ENCODE measurements around the gene ZBTB45.

The ZBTB45 gene

DNA sequence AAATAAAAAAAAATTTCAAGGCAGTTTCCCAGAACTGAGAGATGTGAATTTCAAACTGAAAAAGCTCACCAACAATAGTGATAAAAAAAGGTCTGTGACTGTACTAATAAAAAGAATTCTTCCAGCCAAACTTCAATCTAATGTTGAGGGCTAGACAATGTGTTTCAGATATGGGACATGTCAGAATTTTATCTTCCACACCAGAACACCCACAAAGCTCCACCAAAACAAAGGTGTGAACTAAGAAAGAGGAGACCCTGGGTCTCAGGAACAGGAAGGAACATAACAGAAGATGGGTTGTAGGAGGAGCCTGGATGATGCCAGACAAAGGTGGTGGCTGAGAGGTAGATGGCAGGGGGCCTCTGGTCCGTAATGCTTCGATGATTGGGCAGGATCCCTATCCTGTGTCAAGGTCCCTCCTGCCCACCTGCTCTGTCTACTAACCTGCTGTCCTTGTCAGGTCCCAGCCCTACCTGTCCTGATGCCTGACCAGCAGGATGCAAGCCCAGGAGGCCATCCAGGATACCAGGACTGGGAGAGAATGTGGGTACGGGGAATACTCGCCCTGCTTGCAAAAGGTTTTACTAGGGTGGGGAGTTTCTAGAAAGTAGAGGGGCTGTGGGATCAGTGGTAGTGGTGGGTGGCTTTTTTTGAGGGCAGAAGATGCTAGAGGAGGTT, 49.0 kb upstream of the ZBTB45 start:
- Histone ChIP-seq H3K27ac (ENCODE audit: extremely low read depth, low read depth, low read length) (no peak overlapping the region; the same call in 1 of the 2 replicates), H3K9me3 (ENCODE audit: control insufficient read depth, insufficient read depth, low read depth, low read length) (no peaks in the 10 kb centered on the region), H3K4me3 (ENCODE audit: low read depth, low read length) (no peak overlapping the region), H3K36me3 (ENCODE audit: control insufficient read depth in 2 of 2, insufficient read depth in 1 of 2, low read length in 2 of 2) (peaks cover 7 to 40% of the 10 kb centered on the region in 2 experiments; a peak in 2 of 3 replicates), H3K4me1 (ENCODE audit: control insufficient read depth, insufficient read depth, low read length) (no peaks in the 10 kb centered on the region)
- CTCF ChIA-PET, result interaction anchor here (0.8 to 1.3 kb wide), 3 partner anchors 12 to 50 kb away, joined by 3 to 4 read pairs (median 4); no protein-coding TSS in a partner anchor
- no peak for TF ChIP-seq KLF1 (tag by site-specific recombination; IDR thresholded peaks at IDR 0.05)
- TF ChIP-seq ZXDB (tag by site-specific recombination; IDR thresholded peaks at IDR 0.05), result no peak
- TF ChIP-seq ZNF24 (tag by site-specific recombination; IDR thresholded peaks at IDR 0.05), result no peak
- no peak for TF ChIP-seq ZNF140 (tag by site-specific recombination; IDR thresholded peaks at IDR 0.05)
- no peak for TF ChIP-seq YY1 (tag by site-specific recombination; IDR thresholded peaks at IDR 0.05)
- TF ChIP-seq HOXA7 (CRISPR knock-in tag; IDR thresholded peaks at IDR 0.05; ENCODE audit: borderline replicate concordance), result no peak
- TF ChIP-seq ZFHX2 (tag by site-specific recombination; conservative IDR thresholded peaks at IDR 0.05), result no peak
- TF ChIP-seq, protein P1, sequence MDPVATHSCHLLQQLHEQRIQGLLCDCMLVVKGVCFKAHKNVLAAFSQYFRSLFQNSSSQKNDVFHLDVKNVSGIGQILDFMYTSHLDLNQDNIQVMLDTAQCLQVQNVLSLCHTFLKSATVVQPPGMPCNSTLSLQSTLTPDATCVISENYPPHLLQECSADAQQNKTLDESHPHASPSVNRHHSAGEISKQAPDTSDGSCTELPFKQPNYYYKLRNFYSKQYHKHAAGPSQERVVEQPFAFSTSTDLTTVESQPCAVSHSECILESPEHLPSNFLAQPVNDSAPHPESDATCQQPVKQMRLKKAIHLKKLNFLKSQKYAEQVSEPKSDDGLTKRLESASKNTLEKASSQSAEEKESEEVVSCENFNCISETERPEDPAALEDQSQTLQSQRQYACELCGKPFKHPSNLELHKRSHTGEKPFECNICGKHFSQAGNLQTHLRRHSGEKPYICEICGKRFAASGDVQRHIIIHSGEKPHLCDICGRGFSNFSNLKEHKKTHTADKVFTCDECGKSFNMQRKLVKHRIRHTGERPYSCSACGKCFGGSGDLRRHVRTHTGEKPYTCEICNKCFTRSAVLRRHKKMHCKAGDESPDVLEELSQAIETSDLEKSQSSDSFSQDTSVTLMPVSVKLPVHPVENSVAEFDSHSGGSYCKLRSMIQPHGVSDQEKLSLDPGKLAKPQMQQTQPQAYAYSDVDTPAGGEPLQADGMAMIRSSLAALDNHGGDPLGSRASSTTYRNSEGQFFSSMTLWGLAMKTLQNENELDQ (tag by site-specific recombination; IDR thresholded peaks at IDR 0.05; ENCODE audit: low read depth), result no peak
- no peak for TF ChIP-seq KLF7 (tag by site-specific recombination; IDR thresholded peaks at IDR 0.05; ENCODE audit: borderline replicate concordance)
- TF ChIP-seq ZNF423 (tag by site-specific recombination; IDR thresholded peaks at IDR 0.05), result no peak
- no peak for TF ChIP-seq TRIM28 (IDR thresholded peaks at IDR 0.05; ENCODE audit: borderline replicate concordance, low read length)
- no peak for TF ChIP-seq MYNN (tag by site-specific recombination; IDR thresholded peaks at IDR 0.05; ENCODE audit: borderline replicate concordance)
- POLR2A ChIA-PET, result interaction anchor here (1.4 to 4.9 kb wide), 3 partner anchors 9 to 25 kb away, joined by 4 to 28 read pairs (median 5); no protein-coding TSS in a partner anchor

DNA sequence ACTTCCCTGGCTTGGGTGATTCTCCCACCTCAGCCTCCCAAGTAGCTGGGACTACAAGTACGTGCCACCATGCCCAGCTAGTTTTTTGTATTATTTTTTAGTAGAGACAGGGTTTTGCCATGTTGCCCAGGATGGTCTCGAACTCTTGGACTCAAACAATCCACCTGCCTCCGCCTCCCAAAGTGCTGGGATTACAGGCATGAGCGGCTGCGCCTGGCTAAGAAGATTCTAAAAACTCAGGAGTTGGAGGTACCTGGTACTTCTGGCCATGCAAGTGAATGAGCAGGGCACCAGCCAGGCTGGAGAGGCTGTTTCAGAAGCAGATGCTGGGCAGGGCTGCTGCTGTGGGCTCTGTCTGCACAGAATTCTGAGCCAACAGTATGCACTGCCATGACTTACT, 47.4 kb upstream of the ZBTB45 start:
- H3K27ac ChIP-seq (ENCODE audit: extremely low read depth, low read depth, low read length), result no peak overlapping the region
- TF ChIP-seq ZNF514 (tag by site-specific recombination; IDR thresholded peaks at IDR 0.05) (no peak), OVOL3 (tag by site-specific recombination; IDR thresholded peaks at IDR 0.05) (no peak), ZNF202 (tag by site-specific recombination; IDR thresholded peaks at IDR 0.05; ENCODE audit: borderline replicate concordance) (no peak), ZNF510 (tag by site-specific recombination; IDR thresholded peaks at IDR 0.05; ENCODE audit: insufficient replicate concordance) (no peak), ZBTB17 (tag by site-specific recombination; IDR thresholded peaks at IDR 0.05) (no peak), KLF16 (tag by site-specific recombination; IDR thresholded peaks at IDR 0.05) (no peak), ZNF19 (tag by site-specific recombination; IDR thresholded peaks at IDR 0.05; ENCODE audit: low read depth) (no peak), ZNF214 (tag by site-specific recombination; IDR thresholded peaks at IDR 0.05; ENCODE audit: borderline replicate concordance) (no peak)
- TF ChIP-seq, protein P2, sequence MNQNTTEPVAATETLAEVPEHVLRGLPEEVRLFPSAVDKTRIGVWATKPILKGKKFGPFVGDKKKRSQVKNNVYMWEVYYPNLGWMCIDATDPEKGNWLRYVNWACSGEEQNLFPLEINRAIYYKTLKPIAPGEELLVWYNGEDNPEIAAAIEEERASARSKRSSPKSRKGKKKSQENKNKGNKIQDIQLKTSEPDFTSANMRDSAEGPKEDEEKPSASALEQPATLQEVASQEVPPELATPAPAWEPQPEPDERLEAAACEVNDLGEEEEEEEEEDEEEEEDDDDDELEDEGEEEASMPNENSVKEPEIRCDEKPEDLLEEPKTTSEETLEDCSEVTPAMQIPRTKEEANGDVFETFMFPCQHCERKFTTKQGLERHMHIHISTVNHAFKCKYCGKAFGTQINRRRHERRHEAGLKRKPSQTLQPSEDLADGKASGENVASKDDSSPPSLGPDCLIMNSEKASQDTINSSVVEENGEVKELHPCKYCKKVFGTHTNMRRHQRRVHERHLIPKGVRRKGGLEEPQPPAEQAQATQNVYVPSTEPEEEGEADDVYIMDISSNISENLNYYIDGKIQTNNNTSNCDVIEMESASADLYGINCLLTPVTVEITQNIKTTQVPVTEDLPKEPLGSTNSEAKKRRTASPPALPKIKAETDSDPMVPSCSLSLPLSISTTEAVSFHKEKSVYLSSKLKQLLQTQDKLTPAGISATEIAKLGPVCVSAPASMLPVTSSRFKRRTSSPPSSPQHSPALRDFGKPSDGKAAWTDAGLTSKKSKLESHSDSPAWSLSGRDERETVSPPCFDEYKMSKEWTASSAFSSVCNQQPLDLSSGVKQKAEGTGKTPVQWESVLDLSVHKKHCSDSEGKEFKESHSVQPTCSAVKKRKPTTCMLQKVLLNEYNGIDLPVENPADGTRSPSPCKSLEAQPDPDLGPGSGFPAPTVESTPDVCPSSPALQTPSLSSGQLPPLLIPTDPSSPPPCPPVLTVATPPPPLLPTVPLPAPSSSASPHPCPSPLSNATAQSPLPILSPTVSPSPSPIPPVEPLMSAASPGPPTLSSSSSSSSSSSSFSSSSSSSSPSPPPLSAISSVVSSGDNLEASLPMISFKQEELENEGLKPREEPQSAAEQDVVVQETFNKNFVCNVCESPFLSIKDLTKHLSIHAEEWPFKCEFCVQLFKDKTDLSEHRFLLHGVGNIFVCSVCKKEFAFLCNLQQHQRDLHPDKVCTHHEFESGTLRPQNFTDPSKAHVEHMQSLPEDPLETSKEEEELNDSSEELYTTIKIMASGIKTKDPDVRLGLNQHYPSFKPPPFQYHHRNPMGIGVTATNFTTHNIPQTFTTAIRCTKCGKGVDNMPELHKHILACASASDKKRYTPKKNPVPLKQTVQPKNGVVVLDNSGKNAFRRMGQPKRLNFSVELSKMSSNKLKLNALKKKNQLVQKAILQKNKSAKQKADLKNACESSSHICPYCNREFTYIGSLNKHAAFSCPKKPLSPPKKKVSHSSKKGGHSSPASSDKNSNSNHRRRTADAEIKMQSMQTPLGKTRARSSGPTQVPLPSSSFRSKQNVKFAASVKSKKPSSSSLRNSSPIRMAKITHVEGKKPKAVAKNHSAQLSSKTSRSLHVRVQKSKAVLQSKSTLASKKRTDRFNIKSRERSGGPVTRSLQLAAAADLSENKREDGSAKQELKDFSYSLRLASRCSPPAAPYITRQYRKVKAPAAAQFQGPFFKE (tag by site-specific recombination; IDR thresholded peaks at IDR 0.05; ENCODE audit: borderline replicate concordance), result no peak
- H3K36me3 ChIP-seq (ENCODE audit: control insufficient read depth in 2 of 2, insufficient read depth in 1 of 2, low read length in 2 of 2), result peaks cover 7 to 53% of the 10 kb centered on the region in 2 experiments; a peak in 2 of 3 replicates
- H3K9me3 ChIP-seq (ENCODE audit: control insufficient read depth, insufficient read depth, low read depth, low read length), result no peaks in the 10 kb centered on the region
- no peak overlapping the region for H3K4me3 ChIP-seq (ENCODE audit: low read depth, low read length)
- POLR2A ChIA-PET, result interaction anchor here (0.8 to 1.4 kb wide), 2 partner anchors 8 to 203 kb away, joined by 3 to 5 read pairs; no protein-coding TSS in a partner anchor
- CTCF ChIA-PET, result interaction anchor here (0.7 kb wide), 1 partner anchor 51 kb away, joined by 5 read pairs; no protein-coding TSS in a partner anchor
- H3K4me1 ChIP-seq (ENCODE audit: control insufficient read depth, insufficient read depth, low read length), result no peaks in the 10 kb centered on the region
